Measurements from ENCODE around the gene FNDC7.
"Not testable (repeated sequence)": the region's sequence is repeated elsewhere in the genome, so short reads cannot be mapped to it uniquely, and the experiment has no call there.

FNDC7 gene

GRCh38 chr1:108699375-108700332 lies 13.1 kb upstream of the FNDC7 start:
- no peak for DNase-seq (ENCODE audit: low spot score)

GRCh38 chr1:108701176-108701849 lies 11.4 kb upstream of the FNDC7 start:
- no peak for DNase-seq (ENCODE audit: low spot score)

GRCh38 chr1:108702109-108702508 lies 10.6 kb upstream of the FNDC7 start:
- DNase-seq (ENCODE audit: low spot score): not testable (repeated sequence)

- DNase-seq (ENCODE audit: low spot score): no peak
Measured at GRCh38 chr1:108703939-108704338, 8.8 kb upstream of the FNDC7 start.

- no peak for DNase-seq (ENCODE audit: low spot score)
Measured at GRCh38 chr1:108704496-108704895, 8.2 kb upstream of the FNDC7 start.

DNA sequence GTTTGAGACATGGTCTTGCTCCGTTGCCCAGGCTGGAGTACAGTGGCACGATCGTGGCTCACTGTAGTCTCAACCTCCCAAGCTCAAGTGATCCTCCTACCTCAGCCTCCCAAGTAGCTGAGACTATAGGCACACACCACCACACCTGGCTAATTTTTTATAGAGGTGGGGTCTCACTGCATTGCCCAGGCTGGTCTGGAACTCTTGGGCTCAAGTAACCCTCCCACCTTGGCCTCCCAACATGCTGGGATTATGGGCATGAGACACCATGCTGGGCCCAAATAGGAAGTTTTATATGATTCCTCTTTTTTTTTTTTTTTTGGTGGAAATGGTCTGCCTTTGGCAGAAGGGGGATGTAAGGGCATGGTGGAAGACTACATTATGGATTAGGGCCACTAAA lies 6.1 kb upstream of the FNDC7 start:
- no peak for DNase-seq (ENCODE audit: low spot score)

DNA sequence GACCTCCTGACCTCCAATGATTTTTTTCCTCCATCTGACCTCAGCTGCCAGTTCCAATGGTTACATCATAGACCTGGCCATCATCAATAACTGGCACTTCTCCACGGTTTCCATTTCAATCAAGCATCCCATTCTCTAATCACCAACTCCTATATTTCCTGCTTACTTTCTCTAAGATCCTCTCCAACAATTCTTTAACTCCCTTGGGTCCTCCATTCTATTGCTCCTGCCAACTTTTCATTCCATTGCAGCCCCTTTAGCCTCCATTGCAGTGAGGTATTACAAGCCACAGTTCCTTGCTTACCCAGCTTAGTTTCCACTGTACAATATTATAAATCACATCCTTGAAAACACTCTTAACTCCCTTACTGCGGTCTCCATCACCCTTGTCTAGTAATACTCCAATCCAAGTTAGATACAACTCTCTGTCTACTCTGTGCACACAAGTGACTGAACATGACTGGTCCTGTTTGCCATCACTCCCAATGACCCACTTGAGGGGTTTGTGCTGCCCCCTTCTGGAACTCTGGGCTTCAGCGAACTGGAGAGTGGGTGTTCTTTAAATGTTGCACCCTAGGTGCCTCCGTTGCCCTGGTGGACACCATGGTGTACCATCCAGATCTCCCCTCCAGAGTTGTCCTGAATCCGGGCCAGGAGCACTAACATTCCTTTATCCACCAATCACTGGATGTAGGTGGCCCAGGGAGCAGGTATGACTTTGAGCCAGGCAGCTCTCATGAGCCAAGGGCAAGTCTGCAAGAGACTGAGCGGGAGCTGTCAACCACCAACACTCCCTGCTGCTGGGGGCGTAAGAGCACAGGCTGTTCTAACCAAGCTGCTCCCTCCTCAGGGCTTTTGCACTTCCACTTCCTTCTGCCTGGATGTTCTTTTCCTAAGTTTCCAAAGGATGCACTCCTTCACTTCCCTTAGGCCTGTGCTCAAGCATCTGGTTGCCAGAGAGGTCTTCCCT lies 3.7 kb upstream of the FNDC7 start:
- DNase-seq (ENCODE audit: low spot score): no peak

GRCh38 chr1:108715932-108716331 lies 3.2 kb downstream of the FNDC7 start:
- no peak for DNase-seq (ENCODE audit: low spot score)

- DNase-seq (ENCODE audit: low spot score): no peak
Measured at GRCh38 chr1:108716437-108717230, 3.9 kb downstream of the FNDC7 start.

- no peak for DNase-seq (ENCODE audit: low spot score)
Measured at GRCh38 chr1:108717774-108718316, 5.1 kb downstream of the FNDC7 start.

DNA sequence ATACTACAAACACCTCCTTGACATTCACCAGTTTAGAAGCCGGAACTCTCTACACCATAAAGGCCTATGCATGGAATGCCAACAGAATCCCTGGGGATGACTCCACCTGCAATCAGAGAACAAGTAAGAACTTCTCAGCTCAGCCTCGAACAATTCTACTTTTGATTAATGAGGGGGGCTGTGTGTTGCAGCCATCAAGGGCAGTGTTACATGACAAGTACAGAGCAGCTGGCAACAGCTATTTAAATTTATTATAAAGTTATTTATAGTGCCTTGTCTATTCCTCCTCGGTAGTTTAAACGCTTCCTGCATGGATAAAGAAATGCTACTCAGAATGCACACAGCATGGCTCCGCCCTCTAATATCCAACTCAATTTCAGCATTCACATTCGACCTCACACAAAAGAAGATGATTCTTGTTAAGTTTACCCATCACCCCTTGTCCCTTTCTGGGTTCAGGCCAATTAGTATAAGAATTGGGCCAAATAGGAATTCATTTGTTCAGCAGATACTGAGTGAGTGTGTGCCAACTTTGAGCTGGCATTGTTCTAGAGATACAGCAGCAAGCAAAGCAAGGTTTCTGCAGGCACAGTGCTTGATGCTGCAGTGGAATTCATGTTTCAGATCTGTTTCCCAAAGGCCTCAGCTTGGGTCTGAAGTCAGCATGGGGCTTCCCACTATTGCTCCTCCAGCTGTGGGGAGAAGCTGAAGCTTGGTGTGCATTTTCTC lies 6.4 kb downstream of the FNDC7 start:
- no peak for DNase-seq (ENCODE audit: low spot score)

DNA sequence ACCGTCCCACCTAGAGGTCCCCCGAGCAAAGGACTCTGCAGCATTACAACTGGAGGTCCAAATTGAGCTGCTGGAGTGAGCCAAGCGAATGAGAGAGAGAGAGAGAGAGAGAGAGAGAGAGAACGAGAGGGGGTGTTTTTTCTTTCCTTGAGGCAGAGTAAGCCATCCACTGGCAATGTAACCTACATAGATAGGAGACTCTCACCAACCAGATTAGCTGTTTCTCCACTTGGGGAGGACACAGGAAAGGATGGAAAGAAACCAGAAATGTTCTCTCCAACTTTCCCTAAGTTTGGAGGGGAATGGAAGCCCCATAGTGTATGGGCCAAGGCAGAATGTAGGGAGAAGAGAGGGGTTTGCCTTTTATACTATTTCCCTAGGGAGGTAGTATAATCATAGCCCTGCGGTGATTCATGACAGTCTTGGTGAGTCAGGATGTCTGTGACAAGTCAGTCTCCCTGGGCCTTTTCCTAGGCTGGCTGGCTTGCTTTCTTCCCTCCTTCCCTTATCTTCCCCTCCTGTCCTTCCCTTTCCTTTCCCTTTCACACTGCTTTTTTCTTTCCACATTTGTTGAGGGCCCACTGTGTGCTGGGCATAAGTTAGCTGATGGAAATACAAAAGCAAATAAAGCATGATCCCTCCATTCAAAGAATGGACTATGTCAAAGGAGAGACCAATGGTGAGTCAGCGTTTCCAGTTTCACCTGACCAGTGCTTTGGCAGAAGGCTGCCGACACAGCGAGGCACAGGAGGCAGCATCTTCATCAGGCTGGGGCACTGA lies 7.1 kb downstream of the FNDC7 start:
- DNase-seq (ENCODE audit: low spot score): no peak

DNA sequence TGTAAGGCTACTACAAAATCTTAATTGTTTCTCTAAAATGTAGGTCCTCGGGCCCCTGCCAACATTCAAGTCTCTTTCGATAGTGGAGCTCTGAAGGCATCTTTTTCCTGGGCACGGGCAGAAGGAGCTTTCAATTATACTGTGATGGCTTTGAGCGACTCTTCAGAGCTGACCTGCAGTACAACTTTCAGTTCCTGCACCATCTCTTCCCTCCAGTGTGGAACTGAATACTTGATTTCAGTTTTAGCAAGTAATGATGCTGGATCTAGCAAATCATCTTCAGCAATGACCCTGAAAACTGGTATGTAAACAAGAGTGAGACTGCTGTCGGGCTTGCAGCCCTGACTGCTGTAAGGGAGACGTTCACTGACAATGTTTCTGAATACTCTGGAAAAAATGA lies 9.6 kb downstream of the FNDC7 start:
- DNase-seq (ENCODE audit: low spot score): no peak

- DNase-seq (ENCODE audit: low spot score): no peak
Measured at GRCh38 chr1:108725906-108726305, 13.2 kb downstream of the FNDC7 start.

- no peak for DNase-seq (ENCODE audit: low spot score)
Measured at GRCh38 chr1:108728327-108728923, 15.7 kb downstream of the FNDC7 start.

DNA sequence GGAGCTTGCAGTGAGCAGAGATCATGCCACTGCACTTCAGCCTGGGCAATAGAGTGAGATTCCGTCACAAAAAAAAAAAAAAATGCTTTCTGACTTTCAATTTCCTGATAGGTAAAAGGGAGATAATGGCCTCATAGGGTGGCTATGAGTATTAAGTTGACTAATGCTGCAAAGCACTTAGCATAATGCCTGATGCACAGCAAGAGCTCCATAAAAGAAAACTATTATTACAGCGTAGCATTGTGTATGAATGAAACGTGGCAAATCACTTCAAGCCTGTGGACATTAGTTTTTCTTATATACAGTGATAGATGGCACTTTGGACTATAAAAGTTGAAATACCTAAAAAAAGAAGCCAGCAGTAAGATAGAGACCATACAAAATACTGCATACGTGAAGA lies 16.8 kb downstream of the FNDC7 start:
- no peak for DNase-seq (ENCODE audit: low spot score)

DNA sequence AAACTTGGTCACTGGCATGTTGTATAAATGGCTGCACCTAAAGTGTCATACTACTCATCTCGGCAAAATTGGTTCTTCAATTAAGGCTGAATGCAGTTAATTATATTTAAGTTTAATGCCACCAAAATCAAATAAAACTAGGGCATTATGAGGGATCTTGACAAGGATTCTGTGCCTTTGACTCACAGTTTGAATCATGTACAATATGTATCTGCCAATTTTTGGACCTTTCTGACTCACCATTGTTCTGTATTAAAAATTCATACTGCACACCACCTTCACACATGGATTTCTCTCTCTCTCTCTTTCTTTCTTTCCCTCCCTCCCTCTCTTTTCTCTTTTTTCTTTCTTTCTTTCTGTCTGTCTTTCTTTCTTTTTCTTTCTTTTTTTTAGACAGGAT lies 19.7 kb downstream of the FNDC7 start:
- no peak for DNase-seq (ENCODE audit: low spot score)

DNA sequence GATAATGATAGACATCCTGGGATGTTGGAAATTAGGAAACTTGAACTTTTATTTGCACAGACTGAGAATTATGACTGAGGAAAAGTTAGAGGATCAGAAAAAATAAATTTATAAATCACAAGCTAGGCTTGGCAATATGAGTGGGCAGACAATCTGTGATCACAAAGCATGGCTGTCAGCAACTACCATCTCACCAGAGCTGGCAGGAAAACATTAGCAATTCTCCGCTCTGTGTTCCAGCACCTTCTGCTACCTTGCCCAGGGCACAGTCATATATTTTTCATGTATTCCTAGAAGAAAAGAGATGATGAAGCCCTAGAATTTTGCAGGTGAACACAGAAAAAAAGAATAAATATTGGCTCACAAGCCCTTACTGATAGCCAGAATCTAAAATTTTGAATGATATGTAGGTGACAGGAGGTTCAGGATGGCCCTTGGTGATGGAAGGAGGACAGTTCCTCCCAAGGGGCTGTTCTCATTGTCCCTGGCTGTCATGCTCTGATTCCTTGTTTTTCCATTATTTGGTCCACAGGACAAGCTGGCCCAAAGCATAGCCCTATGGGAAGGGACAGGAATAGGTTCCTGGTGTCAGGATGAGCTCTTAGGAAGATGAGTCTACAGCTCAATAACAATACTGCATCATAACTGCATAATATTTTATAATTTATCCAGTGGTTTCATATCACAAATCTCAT lies 21.6 kb downstream of the FNDC7 start:
- DNase-seq (ENCODE audit: low spot score): no peak

GRCh38 chr1:108742253-108742652 lies 29.5 kb downstream of the FNDC7 start:
- no peak for DNase-seq (ENCODE audit: low spot score)
